ENCODE results near the gene MAJIN.

MAJIN gene

DNA sequence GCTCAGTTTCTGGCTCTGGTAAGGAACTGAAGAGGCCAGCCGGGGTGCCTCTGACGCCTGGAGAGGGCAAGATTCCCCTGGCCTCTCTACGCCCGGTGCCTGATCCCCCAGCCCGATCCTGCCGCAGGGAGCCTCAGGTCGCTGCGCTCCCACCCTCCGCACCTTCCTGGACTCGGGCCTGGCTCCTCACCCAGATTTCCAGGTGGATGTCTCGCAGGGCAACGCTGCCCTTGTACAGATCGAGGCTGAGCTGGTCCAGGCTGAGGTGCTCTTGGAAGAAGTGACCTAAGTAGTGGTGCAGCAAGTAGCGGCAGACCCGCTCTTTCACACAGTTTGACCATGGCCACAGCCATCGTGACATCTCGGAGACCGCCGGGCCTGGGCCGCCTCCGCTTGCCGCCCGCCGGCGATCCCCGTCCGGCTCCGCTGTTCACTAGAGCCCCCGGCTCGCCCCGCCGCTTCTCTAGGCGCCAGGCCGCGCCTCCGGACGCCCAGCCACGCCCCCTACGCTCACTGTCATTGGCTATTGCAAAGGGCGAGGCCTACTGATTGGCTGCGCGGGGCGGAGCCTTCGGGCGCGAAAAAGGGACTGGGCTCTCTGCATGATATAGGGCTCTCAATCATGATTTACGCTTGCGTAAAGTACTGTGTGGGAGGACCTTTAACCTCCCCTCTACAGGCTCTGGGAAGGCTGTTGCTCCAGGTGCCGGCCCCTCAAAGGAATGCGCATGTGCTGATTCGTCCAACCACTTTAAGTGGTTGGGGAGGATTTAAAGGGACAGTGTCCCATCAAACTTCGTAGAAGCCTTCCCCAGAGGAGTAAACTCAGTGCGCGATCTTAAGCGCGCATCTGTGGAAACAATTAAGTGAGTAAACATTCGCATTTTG is 54.9 kb downstream of the MAJIN start, which contains the start of gene ATG2A (continued):
- TF ChIP-seq ZNF707 (tag by site-specific recombination; IDR thresholded peaks at IDR 0.05): no peak
- no peak for TF ChIP-seq ZNF10 (tag by site-specific recombination; IDR thresholded peaks at IDR 0.05)
- TF ChIP-seq, protein P1, sequence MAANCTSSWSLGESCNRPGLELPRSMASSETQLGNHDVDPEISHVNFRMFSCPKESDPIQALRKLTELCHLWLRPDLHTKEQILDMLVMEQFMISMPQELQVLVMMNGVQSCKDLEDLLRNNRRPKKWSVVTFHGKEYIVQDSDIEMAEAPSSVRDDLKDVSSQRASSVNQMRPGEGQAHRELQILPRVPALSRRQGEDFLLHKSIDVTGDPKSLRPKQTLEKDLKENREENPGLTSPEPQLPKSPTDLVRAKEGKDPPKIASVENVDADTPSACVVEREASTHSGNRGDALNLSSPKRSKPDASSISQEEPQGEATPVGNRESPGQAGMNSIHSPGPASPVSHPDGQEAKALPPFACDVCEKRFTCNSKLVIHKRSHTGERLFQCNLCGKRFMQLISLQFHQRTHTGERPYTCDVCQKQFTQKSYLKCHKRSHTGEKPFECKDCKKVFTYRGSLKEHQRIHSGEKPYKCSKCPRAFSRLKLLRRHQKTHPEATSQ (tag by site-specific recombination; IDR thresholded peaks at IDR 0.05): 0 out of 2 replicates have a peak, but pooled peaks have one; percentile 51
- TF ChIP-seq HOXD13 (CRISPR knock-in tag; IDR thresholded peaks at IDR 0.05; ENCODE audit: borderline replicate concordance): no peak
- peak; percentile 53; the same call in 1 of the 2 replicates for TF ChIP-seq BCL11B (tag by site-specific recombination; IDR thresholded peaks at IDR 0.05; ENCODE audit: low read depth)
- TF ChIP-seq ZNF660 (tag by site-specific recombination; IDR thresholded peaks at IDR 0.05): peak; percentile 97
- TF ChIP-seq, protein P2, sequence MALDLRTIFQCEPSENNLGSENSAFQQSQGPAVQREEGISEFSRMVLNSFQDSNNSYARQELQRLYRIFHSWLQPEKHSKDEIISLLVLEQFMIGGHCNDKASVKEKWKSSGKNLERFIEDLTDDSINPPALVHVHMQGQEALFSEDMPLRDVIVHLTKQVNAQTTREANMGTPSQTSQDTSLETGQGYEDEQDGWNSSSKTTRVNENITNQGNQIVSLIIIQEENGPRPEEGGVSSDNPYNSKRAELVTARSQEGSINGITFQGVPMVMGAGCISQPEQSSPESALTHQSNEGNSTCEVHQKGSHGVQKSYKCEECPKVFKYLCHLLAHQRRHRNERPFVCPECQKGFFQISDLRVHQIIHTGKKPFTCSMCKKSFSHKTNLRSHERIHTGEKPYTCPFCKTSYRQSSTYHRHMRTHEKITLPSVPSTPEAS (tag by site-specific recombination; IDR thresholded peaks at IDR 0.05): peak; percentile 32; the same call in 1 of the 2 replicates
- peak; percentile 79; the same call in 1 of the 2 replicates for TF ChIP-seq ZSCAN30 (tag by site-specific recombination; IDR thresholded peaks at IDR 0.05)
- no peak for TF ChIP-seq HOXA7 (CRISPR knock-in tag; IDR thresholded peaks at IDR 0.05; ENCODE audit: borderline replicate concordance)
- TF ChIP-seq, protein P3, sequence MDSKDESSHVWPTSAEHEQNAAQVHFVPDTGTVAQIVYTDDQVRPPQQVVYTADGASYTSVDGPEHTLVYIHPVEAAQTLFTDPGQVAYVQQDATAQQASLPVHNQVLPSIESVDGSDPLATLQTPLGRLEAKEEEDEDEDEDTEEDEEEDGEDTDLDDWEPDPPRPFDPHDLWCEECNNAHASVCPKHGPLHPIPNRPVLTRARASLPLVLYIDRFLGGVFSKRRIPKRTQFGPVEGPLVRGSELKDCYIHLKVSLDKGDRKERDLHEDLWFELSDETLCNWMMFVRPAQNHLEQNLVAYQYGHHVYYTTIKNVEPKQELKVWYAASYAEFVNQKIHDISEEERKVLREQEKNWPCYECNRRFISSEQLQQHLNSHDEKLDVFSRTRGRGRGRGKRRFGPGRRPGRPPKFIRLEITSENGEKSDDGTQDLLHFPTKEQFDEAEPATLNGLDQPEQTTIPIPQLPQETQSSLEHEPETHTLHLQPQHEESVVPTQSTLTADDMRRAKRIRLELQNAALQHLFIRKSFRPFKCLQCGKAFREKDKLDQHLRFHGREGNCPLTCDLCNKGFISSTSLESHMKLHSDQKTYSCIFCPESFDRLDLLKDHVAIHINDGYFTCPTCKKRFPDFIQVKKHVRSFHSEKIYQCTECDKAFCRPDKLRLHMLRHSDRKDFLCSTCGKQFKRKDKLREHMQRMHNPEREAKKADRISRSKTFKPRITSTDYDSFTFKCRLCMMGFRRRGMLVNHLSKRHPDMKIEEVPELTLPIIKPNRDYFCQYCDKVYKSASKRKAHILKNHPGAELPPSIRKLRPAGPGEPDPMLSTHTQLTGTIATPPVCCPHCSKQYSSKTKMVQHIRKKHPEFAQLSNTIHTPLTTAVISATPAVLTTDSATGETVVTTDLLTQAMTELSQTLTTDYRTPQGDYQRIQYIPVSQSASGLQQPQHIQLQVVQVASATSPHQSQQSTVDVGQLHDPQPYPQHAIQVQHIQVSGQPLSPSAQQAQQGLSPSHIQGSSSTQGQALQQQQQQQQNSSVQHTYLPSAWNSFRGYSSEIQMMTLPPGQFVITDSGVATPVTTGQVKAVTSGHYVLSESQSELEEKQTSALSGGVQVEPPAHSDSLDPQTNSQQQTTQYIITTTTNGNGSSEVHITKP (tag by site-specific recombination; IDR thresholded peaks at IDR 0.05): 0 out of 2 replicates have a peak, but pooled peaks have one; percentile 22
- TF ChIP-seq, protein P4, sequence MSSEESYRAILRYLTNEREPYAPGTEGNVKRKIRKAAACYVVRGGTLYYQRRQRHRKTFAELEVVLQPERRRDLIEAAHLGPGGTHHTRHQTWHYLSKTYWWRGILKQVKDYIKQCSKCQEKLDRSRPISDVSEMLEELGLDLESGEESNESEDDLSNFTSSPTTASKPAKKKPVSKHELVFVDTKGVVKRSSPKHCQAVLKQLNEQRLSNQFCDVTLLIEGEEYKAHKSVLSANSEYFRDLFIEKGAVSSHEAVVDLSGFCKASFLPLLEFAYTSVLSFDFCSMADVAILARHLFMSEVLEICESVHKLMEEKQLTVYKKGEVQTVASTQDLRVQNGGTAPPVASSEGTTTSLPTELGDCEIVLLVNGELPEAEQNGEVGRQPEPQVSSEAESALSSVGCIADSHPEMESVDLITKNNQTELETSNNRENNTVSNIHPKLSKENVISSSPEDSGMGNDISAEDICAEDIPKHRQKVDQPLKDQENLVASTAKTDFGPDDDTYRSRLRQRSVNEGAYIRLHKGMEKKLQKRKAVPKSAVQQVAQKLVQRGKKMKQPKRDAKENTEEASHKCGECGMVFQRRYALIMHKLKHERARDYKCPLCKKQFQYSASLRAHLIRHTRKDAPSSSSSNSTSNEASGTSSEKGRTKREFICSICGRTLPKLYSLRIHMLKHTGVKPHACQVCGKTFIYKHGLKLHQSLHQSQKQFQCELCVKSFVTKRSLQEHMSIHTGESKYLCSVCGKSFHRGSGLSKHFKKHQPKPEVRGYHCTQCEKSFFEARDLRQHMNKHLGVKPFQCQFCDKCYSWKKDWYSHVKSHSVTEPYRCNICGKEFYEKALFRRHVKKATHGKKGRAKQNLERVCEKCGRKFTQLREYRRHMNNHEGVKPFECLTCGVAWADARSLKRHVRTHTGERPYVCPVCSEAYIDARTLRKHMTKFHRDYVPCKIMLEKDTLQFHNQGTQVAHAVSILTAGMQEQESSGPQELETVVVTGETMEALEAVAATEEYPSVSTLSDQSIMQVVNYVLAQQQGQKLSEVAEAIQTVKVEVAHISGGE (tag by site-specific recombination; conservative IDR thresholded peaks at IDR 0.05; ENCODE audit: low read depth): no peak
- TF ChIP-seq SALL2 (tag by site-specific recombination; IDR thresholded peaks at IDR 0.05; ENCODE audit: borderline replicate concordance): no peak
- TF ChIP-seq ZNF830 (tag by site-specific recombination; IDR thresholded peaks at IDR 0.05; ENCODE audit: low read depth): no peak
- TF ChIP-seq, protein P5, sequence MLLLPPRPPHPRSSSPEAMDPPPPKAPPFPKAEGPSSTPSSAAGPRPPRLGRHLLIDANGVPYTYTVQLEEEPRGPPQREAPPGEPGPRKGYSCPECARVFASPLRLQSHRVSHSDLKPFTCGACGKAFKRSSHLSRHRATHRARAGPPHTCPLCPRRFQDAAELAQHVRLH (tag by site-specific recombination; IDR thresholded peaks at IDR 0.05): no peak
- TF ChIP-seq, protein P6, sequence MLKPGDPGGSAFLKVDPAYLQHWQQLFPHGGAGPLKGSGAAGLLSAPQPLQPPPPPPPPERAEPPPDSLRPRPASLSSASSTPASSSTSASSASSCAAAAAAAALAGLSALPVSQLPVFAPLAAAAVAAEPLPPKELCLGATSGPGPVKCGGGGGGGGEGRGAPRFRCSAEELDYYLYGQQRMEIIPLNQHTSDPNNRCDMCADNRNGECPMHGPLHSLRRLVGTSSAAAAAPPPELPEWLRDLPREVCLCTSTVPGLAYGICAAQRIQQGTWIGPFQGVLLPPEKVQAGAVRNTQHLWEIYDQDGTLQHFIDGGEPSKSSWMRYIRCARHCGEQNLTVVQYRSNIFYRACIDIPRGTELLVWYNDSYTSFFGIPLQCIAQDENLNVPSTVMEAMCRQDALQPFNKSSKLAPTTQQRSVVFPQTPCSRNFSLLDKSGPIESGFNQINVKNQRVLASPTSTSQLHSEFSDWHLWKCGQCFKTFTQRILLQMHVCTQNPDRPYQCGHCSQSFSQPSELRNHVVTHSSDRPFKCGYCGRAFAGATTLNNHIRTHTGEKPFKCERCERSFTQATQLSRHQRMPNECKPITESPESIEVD (tag by site-specific recombination; IDR thresholded peaks at IDR 0.05): no peak
- TF ChIP-seq, protein P7, sequence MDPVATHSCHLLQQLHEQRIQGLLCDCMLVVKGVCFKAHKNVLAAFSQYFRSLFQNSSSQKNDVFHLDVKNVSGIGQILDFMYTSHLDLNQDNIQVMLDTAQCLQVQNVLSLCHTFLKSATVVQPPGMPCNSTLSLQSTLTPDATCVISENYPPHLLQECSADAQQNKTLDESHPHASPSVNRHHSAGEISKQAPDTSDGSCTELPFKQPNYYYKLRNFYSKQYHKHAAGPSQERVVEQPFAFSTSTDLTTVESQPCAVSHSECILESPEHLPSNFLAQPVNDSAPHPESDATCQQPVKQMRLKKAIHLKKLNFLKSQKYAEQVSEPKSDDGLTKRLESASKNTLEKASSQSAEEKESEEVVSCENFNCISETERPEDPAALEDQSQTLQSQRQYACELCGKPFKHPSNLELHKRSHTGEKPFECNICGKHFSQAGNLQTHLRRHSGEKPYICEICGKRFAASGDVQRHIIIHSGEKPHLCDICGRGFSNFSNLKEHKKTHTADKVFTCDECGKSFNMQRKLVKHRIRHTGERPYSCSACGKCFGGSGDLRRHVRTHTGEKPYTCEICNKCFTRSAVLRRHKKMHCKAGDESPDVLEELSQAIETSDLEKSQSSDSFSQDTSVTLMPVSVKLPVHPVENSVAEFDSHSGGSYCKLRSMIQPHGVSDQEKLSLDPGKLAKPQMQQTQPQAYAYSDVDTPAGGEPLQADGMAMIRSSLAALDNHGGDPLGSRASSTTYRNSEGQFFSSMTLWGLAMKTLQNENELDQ (tag by site-specific recombination; IDR thresholded peaks at IDR 0.05; ENCODE audit: low read depth): no peak
- TF ChIP-seq ZNF48 (tag by site-specific recombination; IDR thresholded peaks at IDR 0.05): no peak
- TF ChIP-seq, protein P8, sequence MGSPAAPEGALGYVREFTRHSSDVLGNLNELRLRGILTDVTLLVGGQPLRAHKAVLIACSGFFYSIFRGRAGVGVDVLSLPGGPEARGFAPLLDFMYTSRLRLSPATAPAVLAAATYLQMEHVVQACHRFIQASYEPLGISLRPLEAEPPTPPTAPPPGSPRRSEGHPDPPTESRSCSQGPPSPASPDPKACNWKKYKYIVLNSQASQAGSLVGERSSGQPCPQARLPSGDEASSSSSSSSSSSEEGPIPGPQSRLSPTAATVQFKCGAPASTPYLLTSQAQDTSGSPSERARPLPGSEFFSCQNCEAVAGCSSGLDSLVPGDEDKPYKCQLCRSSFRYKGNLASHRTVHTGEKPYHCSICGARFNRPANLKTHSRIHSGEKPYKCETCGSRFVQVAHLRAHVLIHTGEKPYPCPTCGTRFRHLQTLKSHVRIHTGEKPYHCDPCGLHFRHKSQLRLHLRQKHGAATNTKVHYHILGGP (tag by site-specific recombination; IDR thresholded peaks at IDR 0.05): no peak
- TF ChIP-seq, protein P9, sequence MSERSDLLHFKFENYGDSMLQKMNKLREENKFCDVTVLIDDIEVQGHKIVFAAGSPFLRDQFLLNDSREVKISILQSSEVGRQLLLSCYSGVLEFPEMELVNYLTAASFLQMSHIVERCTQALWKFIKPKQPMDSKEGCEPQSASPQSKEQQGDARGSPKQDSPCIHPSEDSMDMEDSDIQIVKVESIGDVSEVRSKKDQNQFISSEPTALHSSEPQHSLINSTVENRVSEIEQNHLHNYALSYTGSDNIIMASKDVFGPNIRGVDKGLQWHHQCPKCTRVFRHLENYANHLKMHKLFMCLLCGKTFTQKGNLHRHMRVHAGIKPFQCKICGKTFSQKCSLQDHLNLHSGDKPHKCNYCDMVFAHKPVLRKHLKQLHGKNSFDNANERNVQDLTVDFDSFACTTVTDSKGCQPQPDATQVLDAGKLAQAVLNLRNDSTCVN (tag by site-specific recombination; optimal IDR thresholded peaks at IDR 0.05): peak; percentile 39
- TF ChIP-seq TRIM28 (IDR thresholded peaks at IDR 0.05; ENCODE audit: borderline replicate concordance, low read length): no peak

Measured in HEK293 (cell line).